Suprapubic skin (tissue), 3 donors: ENCODE measurements around the gene CADM2.

Source experiments
- CTCF ChIP-seq, 2 donors: fragments of 200-600 bp in 1 of 2; fragments of 450-650 bp in 1 of 2; sonication (generic) in 1 of 2; IDR thresholded peaks; one replicate each; pipeline ENCODE4 v1.5.1; 2016 to 2019; ENCODE audit warnings: antibody characterized with exemption in 2 of 2, mild to moderate bottlenecking in 1 of 2, moderate library complexity in 1 of 2
- POLR2A ChIP-seq, 2 donors: fragments of 450-650 bp; IDR thresholded peaks; one replicate each; pipeline ENCODE4 v1.6.1; 2017; ENCODE audit warnings: antibody characterized with exemption in 2 of 2, mild to moderate bottlenecking in 2 of 2, moderate library complexity in 2 of 2

GRCh38 chr3:85516146-85516545 lies 557.4 kb downstream of the CADM2 start:
- TF ChIP-seq CTCF (IDR thresholded peaks at IDR 0.05): no peak
- no peak for TF ChIP-seq POLR2A (IDR thresholded peaks at IDR 0.05)
